SK-N-SH (cell line): Measurements from ENCODE around the gene ZNF747. TPM values are rescaled to one million over a fixed set of nuclear protein-coding genes. Genes with fewer than 3 reads are reported as not detected.
"Not testable (repeated sequence)": the region's sequence is repeated elsewhere in the genome, so short reads cannot be mapped to it uniquely, and the experiment has no call there.

Source experiments
- CTCF ChIA-PET: fragments of 300-600, 350-600 bp; formaldehyde crosslinking; extraction: SDS; loops from one replicate; lab custom pipeline; 2021; lab: Yijun Ruan, JAX
- POLR2A ChIA-PET: fragments of 350-600 bp; sonication (Branson Sonifier 250); formaldehyde crosslinking; extraction: SDS; loops from one replicate; lab custom pipeline; 2020; ENCODE audit warnings: antibody characterized with exemption, inconsistent platforms; lab: Yijun Ruan, JAX
- DNase-seq: peaks from one replicate; pipeline ENCODE4 v3.0.0; 2012
- H2AFZ ChIP-seq: fragments of 200-600 bp; sonication (generic); 2 replicates; pipeline ENCODE4 v1.8.1; 2016; ENCODE audit warnings: antibody characterized with exemption, mild to moderate bottlenecking, low read depth
- H3F3A ChIP-seq: fragments of 200-600 bp; sonication (generic); replicated peaks from 2 replicates; pipeline ENCODE3; 2016; ENCODE audit warnings: antibody characterized with exemption, mild to moderate bottlenecking; ENCODE audit not compliant: insufficient read depth
- H3K27ac ChIP-seq, 2 experiments: fragments of 200-500 bp in 1 of 2; fragments of 200-600 bp in 1 of 2; sonication (Bioruptor generic) in 1 of 2; sonication (generic), shearing (Covaris generic) in 1 of 2; 2 replicates each; pipeline versions ENCODE4 v1.5.1 to v1.6.1; 2014 to 2016; ENCODE audit warnings: low read depth in 2 of 2, inconsistent platforms in 1 of 2, low read length in 1 of 2, mild to moderate bottlenecking in 1 of 2, mixed read lengths in 1 of 2
- H3K27me3 ChIP-seq: fragments of 200-600 bp; sonication (generic), shearing (Covaris generic); 2 replicates; pipeline ENCODE4 v1.6.1; 2016; ENCODE audit warnings: mixed run types; ENCODE audit not compliant: insufficient read depth
- H3K36me3 ChIP-seq, 2 experiments: fragments of 200-500 bp in 1 of 2; fragments of 200-600 bp in 1 of 2; sonication (Bioruptor generic) in 1 of 2; sonication (generic) in 1 of 2; replicated peaks in 1 of 2; 2 replicates each; pipeline versions ENCODE3 to v1.5.1; 2014 to 2016; ENCODE audit warnings: low read length in 1 of 2, mild to moderate bottlenecking in 1 of 2; ENCODE audit not compliant: insufficient read depth in 2 of 2, control insufficient read depth in 1 of 2
- H3K4me1 ChIP-seq, 2 experiments: fragments of 200-500 bp in 1 of 2; fragments of 200-600 bp in 1 of 2; sonication (Bioruptor generic) in 1 of 2; sonication (generic), shearing (Covaris generic) in 1 of 2; 2 replicates each; pipeline versions ENCODE4 v1.5.1 to v1.6.1; 2014 to 2016; ENCODE audit warnings: low read depth in 1 of 2, low read length in 1 of 2, mixed run types in 1 of 2; ENCODE audit not compliant: insufficient read depth in 2 of 2, control insufficient read depth in 1 of 2
- H3K4me2 ChIP-seq: fragments of 200-600 bp; sonication (generic), shearing (Covaris generic); 2 replicates; pipeline ENCODE4 v1.6.1; 2017; ENCODE audit warnings: mixed run types
- H3K4me3 ChIP-seq, 2 experiments: fragments of 200-500 bp in 1 of 2; fragments of 200-600 bp in 1 of 2; sonication (Bioruptor generic) in 1 of 2; sonication (generic), shearing (Covaris generic) in 1 of 2; 2 replicates each; pipeline versions ENCODE4 v1.5.1 to v1.8.1; 2014 to 2016; ENCODE audit warnings: low read depth in 2 of 2, inconsistent platforms in 1 of 2, low read length in 1 of 2, mild to moderate bottlenecking in 1 of 2, mixed read lengths in 1 of 2, moderate library complexity in 1 of 2
- H3K79me2 ChIP-seq: fragments of 200-600 bp; sonication (generic); 2 replicates; pipeline ENCODE4 v1.8.1; 2017; ENCODE audit warnings: mild to moderate bottlenecking; ENCODE audit not compliant: insufficient read depth
- H3K9ac ChIP-seq: fragments of 200-600 bp; sonication (generic); 2 replicates; pipeline ENCODE4 v1.6.1; 2017; ENCODE audit warnings: mixed run types
- H3K9me2 ChIP-seq: fragments of 200-600 bp; sonication (generic); 2 replicates; pipeline ENCODE4 v1.6.1; 2017; ENCODE audit warnings: mixed run types
- H3K9me3 ChIP-seq: fragments of 200-600 bp; sonication (generic); 2 replicates; pipeline ENCODE4 v1.6.1; 2017; ENCODE audit warnings: mixed run types, mild to moderate bottlenecking, moderate library complexity
- H4K20me1 ChIP-seq: fragments of 200-600 bp; sonication (generic); 2 replicates; pipeline ENCODE4 v1.6.1; 2017; ENCODE audit warnings: mild to moderate bottlenecking, mixed run types; ENCODE audit not compliant: insufficient read depth
- EP300 ChIP-seq, 2 experiments: IDR thresholded peaks; 2 replicates each; pipeline versions ENCODE4 v1.4.0 to v1.6.1; 2012; ENCODE audit warnings: borderline replicate concordance in 1 of 2, low read depth in 1 of 2, low read length in 1 of 2
- EZH2phosphoT487 ChIP-seq: fragments of 200-600 bp; sonication (generic); IDR thresholded peaks from 2 replicates; pipeline ENCODE4 v1.6.1; 2017; ENCODE audit warnings: low read depth, mixed run types, mild to moderate bottlenecking, antibody characterized with exemption, moderate library complexity, borderline replicate concordance
- FOSL2 ChIP-seq: IDR thresholded peaks from 2 replicates; pipeline ENCODE4 v1.4.0; 2012; ENCODE audit warnings: low read depth, mild to moderate bottlenecking, moderate library complexity, borderline replicate concordance
- GABPA ChIP-seq: IDR thresholded peaks from 2 replicates; pipeline ENCODE4 v1.4.0; 2012; ENCODE audit warnings: low read depth, mild to moderate bottlenecking
- NRF1 ChIP-seq: IDR thresholded peaks from 2 replicates; pipeline ENCODE4 v1.6.1; 2012; ENCODE audit warnings: low read depth, mild to moderate bottlenecking, low read length
- RAD21 ChIP-seq: IDR thresholded peaks from 2 replicates; pipeline ENCODE4 v1.6.1; 2012; ENCODE audit warnings: mild to moderate bottlenecking, low read length
- USF1 ChIP-seq: IDR thresholded peaks from 2 replicates; pipeline ENCODE4 v1.4.0; 2012; ENCODE audit warnings: low read depth, borderline replicate concordance
- WGBS: methylation state at CpG from one replicate; pipeline ENCODE4 v1.1.6; 2017; ENCODE audit warnings: low lambda C conversion rate; 5-methylcytosine and 5-hydroxymethylcytosine counted together
- polyA plus RNA-seq, 3 experiments: library from polyadenylated mRNA; depleted of rRNA; stranded (reverse); fragments of >200 nt; gene quantifications; 2 replicates each; pipeline ENCODE4 v1.2.3, GENCODE V29; 2012

ZNF747 gene
- polyA plus RNA-seq, 1 of the 3 experiments (the other 2 are of a cell fraction): 5.8 TPM

GRCh38 chr16:30539000-30539964, 4.6 kb upstream of the ZNF747 start:
- Histone ChIP-seq H3K79me2 (peaks cover 8% of the 10 kb centered on the region), H3K9me2 (no peaks in the 10 kb centered on the region), H3K4me2 (no peak overlapping the region), H3K4me3 (no peak overlapping the region), H3K9ac (no peak overlapping the region), H3K4me1 (peaks cover 6 to 8% of the 10 kb centered on the region in 2 experiments; a peak in 3 of 4 replicates), H2AFZ (no peak overlapping the region), H3K9me3 (no peaks in the 10 kb centered on the region), H3K36me3 (no peaks in the 10 kb centered on the region), H3K27me3 (no peaks in the 10 kb centered on the region), H3K27ac (no peak overlapping the region), H4K20me1 (no peaks in the 10 kb centered on the region), H3F3A (peaks cover 6% of the 10 kb centered on the region)
- 83% methylated on average over 6 of the region's 8 CpGs for WGBS
- CTCF ChIA-PET: no interaction called here
- DNase-seq: no peak
- no peak for TF ChIP-seq EP300 (IDR thresholded peaks at IDR 0.05; ENCODE audit: borderline replicate concordance in 1 of 2, low read depth in 1 of 2, low read length in 1 of 2)
- no peak for TF ChIP-seq RAD21
- TF ChIP-seq GABPA: no peak
- TF ChIP-seq EZH2phosphoT487: no peak
- TF ChIP-seq FOSL2: no peak
- no peak for TF ChIP-seq USF1
- TF ChIP-seq NRF1: no peak
- POLR2A ChIA-PET: no interaction called here

- not testable (repeated sequence) for H3K9me3 ChIP-seq, H4K20me1 ChIP-seq, H3K9ac ChIP-seq, H3K27me3 ChIP-seq, H2AFZ ChIP-seq, H3K27ac ChIP-seq, H3F3A ChIP-seq, DNase-seq, H3K36me3 ChIP-seq, H3K4me2 ChIP-seq, H3K9me2 ChIP-seq, H3K4me3 ChIP-seq
- peaks cover 16% of the 10 kb centered on the region for H3K79me2 ChIP-seq
- 98% methylated on average over 13 of the region's 13 CpGs for WGBS
- peaks cover 8 to 17% of the 10 kb centered on the region in 2 experiments; a peak in 3 of 4 replicates for H3K4me1 ChIP-seq
- ChIA-PET POLR2A (interaction anchor here (0.6 to 2.8 kb wide), 7 partner anchors 10 to 192 kb away, joined by 3 to 47 read pairs (median 3); partner anchors contain the start of genes DCTPP1, FBRS, ZNF688 and ZNF764), CTCF (interaction anchor here (0.7 to 2.4 kb wide), 10 partner anchors 9 to 107 kb away, joined by 3 to 19 read pairs (median 4); partner anchors contain the start of genes DCTPP1, ZNF764 and ZNF785)
Measured at GRCh38 chr16:30536391-30537024, 1.9 kb upstream of the ZNF747 start.
